Measurements from ENCODE around the gene KCNA3.

The KCNA3 gene

DNA sequence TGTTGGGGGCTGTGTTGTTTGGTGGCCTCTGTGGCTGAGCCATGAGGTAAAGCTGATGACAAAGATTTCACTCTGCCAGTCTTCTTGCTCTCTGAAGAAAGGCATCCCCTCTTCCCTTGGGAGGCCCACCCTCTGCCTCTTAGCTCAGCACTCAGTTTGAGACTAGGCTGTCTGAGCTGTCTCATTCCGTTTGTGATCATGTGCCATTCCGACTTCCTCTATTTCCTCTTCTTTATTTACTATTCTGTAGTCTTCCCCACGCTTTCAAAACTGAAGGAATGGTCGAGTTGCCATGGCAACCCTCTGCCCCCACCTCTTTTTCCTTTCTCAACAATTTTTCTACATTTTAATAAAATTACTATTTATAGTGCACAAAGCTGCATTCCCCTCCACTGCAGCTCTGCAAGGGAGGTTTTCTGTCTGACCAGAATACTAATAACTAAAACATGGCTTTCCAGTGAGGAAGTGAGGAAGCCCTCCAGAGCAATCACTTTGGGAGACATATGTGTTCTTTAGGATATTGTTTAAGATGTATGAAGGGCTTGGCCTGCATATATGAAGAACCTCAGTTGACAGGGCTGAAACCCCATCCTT lies 30.8 kb downstream of the KCNA3 start:
- TF ChIP-seq CTCF (IDR thresholded peaks at IDR 0.05) = no peak
- no peak for DNase-seq (ENCODE audit: low spot score)
- Histone ChIP-seq H3K4me3 (no peak overlapping the region), H3K27ac (no peak overlapping the region)

- Histone ChIP-seq H3K27ac (no peak overlapping the region), H3K4me3 (no peak overlapping the region)
- no peak for TF ChIP-seq CTCF (IDR thresholded peaks at IDR 0.05)
- DNase-seq (ENCODE audit: low spot score) = no peak
These were observed 34.9 kb downstream of the KCNA3 start for GRCh38 chr1:110639724-110640386.

DNA sequence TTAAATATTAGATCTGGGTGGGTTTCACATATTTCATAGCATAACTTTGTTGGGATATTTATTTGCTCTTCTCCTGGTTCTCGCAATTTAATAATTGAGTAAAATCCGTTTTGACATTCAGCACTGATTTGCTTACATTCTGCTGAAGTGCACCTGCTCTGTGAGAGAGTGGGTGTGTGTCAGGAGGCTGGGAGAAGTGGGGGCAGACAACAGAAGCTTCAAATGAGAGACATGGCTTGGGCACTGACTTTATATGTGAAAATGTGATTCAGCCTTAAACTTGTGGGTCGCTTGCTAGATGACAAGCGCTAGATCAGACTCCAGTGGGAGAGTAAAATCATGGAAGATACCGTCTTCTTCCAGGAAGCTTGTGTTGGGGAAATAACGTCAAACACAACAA lies 36.2 kb downstream of the KCNA3 start:
- no peak for DNase-seq (ENCODE audit: low spot score)
- H3K4me3 ChIP-seq = no peak overlapping the region
- no peak overlapping the region for H3K27ac ChIP-seq
- TF ChIP-seq CTCF (IDR thresholded peaks at IDR 0.05) = no peak

GRCh38 chr1:110638058-110638457 lies 36.7 kb downstream of the KCNA3 start:
- no peak for DNase-seq (ENCODE audit: low spot score)
- H3K4me3 ChIP-seq = no peak overlapping the region
- TF ChIP-seq CTCF (IDR thresholded peaks at IDR 0.05) = no peak
- H3K27ac ChIP-seq = no peak overlapping the region

DNA sequence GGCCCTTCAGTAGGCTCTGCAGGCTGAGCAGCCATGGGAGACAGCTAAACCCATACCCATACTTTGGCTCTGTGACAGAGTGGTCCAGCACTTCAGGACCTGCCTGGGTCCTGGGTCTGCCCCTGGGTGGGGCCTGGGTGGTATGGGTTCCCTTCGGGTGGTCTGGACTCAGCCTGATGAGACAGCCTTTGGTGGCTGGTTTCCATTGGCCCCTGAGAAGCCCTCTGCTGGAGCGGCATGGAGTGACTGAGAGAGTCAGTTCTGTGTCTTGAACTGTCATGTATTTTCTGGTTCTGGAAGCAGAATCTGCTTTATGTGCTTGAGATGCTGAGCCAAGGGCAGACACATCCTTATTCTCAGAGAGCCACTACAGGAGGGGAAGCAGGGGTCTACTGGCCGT lies 37.3 kb downstream of the KCNA3 start:
- H3K27ac ChIP-seq = no peak overlapping the region
- DNase-seq (ENCODE audit: low spot score) = no peak
- no peak overlapping the region for H3K4me3 ChIP-seq
- TF ChIP-seq CTCF (IDR thresholded peaks at IDR 0.05) = no peak

DNA sequence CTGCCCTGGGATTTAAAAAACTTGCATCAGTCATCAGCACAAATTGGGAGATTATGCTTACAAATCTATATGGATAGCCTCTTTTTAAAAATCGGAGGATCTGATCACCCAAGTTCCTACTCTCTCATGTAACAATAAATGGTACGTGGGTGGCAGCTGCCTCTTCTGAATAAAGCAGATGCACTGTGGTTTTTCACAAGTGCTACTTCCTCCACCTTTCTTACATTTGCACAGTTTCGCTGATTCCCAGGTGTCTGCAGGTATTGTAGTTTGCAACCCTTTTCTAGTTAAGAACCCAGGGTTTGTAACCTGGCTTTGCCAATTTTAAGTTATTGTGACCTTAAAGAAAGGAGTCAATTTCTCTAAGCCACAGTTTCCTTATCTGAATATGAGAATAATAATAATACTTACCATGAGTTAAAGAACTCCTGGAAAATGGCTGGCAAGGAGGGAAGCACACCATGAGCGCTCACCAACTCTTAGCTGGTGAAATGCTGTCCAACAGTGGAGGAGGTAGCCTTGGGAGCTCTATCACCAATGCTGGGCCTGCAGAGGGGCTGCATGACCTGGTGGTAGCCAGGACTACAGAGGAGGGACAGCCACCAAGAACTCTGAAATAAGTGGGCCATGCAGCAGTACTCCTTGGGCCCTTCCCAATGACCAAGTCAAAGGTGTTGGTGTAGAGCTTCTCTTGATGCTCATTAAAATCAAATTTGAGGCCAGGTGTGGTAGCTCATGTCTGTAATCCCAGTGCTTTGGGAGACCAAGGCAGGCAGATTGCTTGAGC lies 38.4 kb downstream of the KCNA3 start:
- no peak for DNase-seq (ENCODE audit: low spot score)
- TF ChIP-seq CTCF (IDR thresholded peaks at IDR 0.05) = no peak
- Histone ChIP-seq H3K27ac (no peak overlapping the region), H3K4me3 (no peak overlapping the region)
